Posterior cingulate gyrus (tissue), 11 donors: ENCODE measurements around the gene CACFD1.

ENCODE experiments used
- DNase-seq, 10 donors: peaks; one replicate each; pipeline versions ENCODE4 v3.0.0 to v3.0.0-alpha.2; 2020 to 2021; ENCODE audit warnings: mixed read lengths in 3 of 10
- intact Hi-C: fragments of 100-400 bp; cut with DNase I; formaldehyde crosslinking; loops from one replicate; pipeline ENCODE4 v1.15.1; 2023

CACFD1 gene

DNA sequence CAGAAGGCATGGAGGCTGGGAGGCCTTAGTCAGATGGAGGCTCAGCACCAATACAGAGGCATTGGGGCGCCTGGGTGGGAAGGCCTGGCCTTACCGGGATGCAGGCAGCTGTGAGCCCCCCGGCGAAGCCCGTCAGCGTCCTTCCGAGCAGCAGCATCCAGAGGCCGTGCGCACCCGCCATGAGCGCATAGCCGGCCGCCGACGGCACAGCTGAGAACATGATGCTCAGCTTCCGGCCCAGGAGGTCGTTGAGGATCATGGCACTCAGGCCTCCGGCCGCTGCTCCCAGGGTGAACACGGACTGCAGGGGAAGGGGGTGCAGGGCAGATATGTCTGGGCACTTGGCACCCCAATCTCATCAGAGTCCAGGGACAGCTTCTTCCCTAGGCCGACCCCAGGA is 17.2 kb downstream of the CACFD1 start:
- intact Hi-C loops, result loop anchor here (5.0 kb wide), 1 partner anchor 120 kb away; the partner anchor contains the start of genes SURF1 and SURF2
- DNase-seq, result peak in 2 of 10 donors; percentile 40 to 86

DNA sequence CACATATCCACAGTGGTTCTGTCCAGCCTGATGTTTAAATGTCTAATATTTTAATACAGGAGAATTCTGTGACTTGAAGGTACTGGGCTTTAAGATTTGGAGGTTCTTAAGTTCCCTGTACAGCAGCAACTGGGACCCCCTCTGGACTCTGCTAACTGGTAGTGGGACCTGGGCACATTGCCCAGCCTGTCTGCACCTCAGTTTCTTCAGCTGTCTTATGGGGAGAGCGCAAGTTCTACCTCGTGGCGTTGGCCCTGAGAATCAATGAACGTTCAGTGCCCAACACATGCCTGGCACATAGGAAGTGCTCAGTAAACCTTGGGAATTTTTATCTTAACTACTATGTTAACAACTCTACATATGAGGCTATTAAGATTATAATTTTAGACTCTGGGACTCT is 17.7 kb downstream of the CACFD1 start:
- intact Hi-C loops, result loop anchor here (5.0 kb wide), 1 partner anchor 120 kb away; the partner anchor contains the start of genes SURF1 and SURF2
- peak in 2 of 10 donors; percentile 7 to 53 for DNase-seq

DNA sequence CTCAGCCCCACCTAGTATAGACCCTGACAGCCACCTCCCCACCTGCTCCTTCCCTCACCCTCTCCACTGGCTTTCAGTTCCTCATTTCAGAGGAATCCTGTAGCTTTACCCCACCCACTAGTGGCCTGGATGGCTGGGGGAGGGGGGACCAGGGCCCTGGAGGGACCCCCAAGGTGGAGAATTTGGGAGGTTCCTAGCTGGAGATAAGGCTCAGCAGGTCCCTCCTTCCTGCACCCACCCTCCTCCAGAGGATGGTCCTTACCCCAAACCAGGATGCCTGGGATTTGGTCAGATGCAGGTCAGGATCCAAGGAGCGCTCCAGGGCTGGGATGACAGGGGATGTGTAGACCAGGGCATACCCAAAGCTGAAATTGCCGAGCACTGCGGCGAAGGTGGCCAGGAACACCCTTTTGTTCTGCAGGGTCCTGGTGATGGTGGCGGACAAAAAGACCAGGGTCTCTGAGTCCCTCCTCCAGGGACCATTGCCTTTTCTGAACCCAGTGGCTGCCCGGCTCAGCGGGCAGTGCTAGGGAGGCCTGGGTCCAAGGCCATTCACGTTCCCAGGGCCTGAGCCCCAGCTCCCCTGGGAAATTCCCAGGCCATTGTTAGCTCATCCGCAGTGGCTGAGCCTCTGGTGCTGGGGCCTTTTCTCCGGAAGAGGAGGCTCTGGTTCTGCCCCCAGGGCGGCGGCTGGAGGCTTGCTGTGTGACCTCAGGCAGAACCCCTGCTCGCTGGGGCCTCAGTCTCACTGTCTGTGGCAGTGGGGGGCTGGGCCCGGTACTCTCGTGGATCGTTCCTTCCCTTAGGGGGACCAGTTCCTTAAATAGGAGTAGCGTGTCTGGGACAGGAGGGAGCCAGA is 18.4 kb downstream of the CACFD1 start:
- intact Hi-C loops, result loop anchor here (5.0 kb wide), 1 partner anchor 121 kb away; the partner anchor contains the start of genes SURF1 and SURF2
- peak in 4 of 10 donors; percentile 49 to 86 (median 79) for DNase-seq

DNA sequence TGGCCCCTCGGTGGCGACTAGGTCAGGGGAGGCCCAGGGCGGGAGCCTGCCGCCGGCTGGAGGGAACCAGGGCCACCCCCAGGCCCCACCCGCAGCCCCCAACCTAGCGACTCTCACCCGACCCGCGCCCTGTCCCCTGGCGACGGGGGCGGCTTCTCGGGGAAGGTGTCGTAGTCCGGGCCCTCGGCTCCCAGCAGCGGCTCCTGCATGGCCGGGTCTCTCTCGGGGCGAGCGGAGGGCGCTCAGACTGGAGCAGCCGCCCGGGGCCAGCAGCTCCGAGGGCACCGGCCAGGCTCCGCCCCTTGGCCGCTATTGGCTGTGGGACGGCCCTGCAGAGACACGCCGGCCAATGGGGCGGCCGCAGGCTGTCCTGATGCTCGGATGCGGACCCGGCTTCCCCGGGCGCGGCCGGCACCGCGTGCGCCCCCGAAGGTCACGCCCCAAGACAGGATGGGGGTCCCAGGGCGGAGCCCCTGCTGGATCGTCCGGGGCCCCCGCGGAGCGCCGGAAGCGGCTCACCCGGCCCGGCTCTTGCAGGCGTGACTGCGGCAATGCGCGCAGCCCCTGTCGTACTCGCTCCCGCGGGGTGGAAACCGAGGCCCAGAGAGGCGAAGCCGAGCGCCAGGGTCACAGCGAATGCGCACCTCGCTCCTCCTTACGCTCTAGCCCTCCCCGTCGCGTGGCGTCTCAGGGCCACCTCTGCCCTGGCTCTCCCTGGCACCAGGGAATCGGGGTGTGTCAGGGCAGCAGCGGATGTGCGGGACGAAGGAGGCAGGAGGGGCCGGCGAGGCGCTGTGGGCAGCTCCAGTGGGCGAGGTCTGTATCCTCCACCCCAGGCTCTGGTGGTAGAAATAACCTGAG is 19.3 kb downstream of the CACFD1 start, which contains the start of gene SLC2A6:
SLC2A6 (minus strand) TSS at position 249 of the 861 bp plus-strand sequence; CDS start at position 209, 40 bp downstream.
- DNase-seq, result peak; percentile 81 to 99 (median 92)
- intact Hi-C loops, result loop anchor here (5.0 kb wide), 1 partner anchor 122 kb away; the partner anchor contains the start of genes SURF1 and SURF2

DNA sequence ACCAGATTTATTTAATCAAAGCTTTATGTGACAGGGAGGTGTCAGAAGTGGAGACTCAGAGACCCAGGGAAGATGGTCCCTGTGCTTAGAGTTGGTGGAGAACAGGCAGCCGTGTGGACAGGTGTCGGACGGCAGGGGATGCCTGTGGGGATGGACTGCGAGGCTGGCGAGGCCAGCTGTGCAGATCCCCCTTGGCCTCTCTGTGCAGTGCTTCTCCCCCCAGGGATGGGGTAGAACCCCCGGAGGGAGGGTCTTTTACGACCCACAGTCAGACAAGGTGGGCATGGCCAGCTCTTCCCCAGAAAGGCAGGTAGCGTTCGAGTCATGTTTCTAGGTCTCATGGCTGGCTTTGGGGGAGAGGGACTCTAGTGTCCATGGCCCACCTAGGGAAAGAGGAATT is 23.8 kb downstream of the CACFD1 start:
- intact Hi-C loops, result no loop called here
- peak in 3 of 10 donors; percentile 26 to 41 (median 37) for DNase-seq

DNA sequence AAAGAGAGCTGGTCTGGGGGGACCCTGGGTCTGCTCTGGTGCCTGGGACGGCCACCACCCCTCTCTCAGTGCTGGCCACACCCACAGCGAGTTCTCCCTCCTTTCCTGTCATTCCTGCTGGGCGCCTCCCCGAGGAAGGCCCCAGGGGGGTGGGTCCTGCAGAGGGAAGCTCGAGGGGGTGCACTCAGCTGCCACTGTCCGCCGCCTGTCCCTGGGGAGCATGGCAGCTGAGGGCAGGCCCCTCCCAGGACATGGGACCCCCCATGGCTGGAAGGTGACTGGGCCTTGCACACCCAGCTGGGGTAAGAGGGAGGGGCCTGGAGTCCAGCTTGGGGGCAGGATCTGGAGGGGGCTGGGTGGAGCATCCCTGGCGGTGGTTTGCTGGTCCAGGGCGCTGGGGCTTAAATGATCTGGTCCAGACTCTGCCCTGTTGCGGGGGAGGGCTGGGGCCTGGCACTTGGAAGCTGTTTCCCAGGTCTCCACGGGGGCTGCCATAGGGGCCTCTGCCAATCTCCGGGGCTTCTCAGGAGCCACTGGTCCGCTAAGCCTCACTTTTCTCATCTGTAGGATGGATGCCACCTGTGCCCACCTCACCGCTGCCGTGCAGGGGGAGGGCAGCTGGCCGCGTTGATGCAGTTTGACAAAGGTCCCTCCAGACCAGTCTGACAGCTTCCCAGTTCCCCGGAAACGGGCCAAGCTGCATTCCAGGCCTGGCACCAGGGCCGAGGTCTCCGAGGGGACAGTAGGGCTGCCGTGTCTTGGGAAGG is 25.1 kb downstream of the CACFD1 start:
- DNase-seq, result peak in 4 of 10 donors; percentile 22 to 74 (median 64)
- intact Hi-C loops, result no loop called here

DNA sequence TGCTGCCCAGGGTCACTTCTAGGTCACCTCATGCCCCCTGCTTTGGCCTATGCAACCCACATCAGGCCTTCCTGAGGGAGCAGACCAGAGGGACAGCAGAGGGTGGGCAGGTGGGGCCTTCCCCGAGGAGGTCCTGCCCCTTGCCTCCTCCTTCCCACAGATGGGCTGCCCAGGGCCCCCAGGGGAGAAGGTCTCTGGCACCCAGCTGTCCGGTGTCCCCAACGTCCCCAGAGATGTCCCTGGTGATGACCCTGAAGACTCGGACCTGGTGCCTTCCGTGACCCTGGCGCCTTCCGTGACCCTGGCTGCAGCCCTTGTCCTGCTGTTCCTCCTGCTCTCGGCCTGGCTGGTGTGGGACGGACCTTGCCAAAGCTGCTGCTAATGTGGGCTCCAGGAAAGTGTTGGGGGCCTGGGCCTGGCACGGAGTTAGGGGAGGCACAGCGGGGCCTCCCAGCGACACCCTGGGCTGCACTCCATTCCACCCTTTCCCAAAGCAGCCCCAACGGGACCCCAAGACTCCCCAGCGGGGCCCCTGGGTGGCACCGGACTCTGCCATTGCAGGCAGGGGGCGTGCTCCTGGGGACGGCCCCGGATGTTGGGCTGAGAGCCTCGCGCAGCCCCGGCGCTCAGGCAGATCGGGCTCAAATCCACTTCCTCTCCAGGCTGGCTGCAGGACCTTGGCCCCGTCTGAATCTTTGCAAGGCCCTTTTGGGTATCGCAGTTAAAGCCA is 25.9 kb downstream of the CACFD1 start:
- intact Hi-C loops, result loop anchor here (2.0 kb wide), 2 partner anchors 79 to 299 kb away; no protein-coding TSS in a partner anchor
- DNase-seq, result peak in 4 of 10 donors; percentile 22 to 81 (median 72)

DNA sequence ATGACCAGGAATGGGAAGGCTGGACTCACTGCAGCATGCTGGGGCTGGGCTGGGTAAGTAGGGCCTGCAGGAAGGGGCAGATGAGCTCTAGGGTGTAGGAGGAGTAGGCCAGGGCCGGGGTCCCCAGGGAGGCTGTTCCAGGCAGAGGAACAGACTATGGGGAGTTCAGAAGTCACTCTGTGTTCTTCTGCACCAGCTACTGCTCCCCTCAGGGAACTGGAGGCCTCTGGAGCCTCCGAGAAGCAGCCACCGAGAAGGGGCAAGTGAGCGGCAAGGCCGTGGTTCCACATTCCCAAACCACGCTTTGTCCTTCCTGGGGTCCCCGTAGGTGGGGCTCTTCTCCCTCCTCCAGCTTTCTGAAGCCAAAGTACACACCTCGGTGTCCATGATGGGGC is 27.6 kb downstream of the CACFD1 start:
- DNase-seq, result peak in 2 of 10 donors; percentile 47 to 49

DNA sequence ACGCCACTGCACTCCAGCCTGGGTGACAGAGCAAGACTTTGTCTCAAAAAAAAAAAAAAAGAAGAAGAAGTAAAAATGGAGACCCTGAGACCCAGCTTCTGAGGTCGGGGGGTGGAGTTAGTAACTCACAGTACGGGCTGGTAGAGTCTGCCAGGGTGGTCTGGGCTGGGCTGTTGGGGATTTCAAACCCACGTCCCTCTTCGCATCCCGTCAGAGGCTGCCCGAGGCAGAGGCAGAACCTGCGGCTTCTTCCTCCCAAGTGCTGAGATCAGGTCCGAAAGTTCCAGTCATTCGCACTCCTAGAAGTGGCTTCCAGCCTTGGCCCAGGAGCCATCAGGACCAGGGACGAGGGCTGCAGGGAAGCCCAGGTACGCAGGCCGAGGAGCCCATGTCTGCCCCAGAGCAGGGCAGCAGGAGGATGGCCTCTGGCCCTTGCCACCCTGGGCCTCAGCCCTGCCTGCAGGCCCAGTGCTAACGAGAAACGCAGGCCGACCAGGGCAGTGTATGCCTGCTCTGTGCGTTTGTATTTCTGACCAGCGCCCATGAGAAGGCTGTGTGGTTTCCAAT is 29.0 kb downstream of the CACFD1 start:
- DNase-seq, result peak in 3 of 10 donors; percentile 22 to 57 (median 50)
- intact Hi-C loops, result no loop called here

More for the DNA sequence above, 27.6 kb downstream of the CACFD1 start:
- intact Hi-C loops, result loop anchor here (2.0 kb wide), 2 partner anchors 81 to 301 kb away; no protein-coding TSS in a partner anchor

DNA sequence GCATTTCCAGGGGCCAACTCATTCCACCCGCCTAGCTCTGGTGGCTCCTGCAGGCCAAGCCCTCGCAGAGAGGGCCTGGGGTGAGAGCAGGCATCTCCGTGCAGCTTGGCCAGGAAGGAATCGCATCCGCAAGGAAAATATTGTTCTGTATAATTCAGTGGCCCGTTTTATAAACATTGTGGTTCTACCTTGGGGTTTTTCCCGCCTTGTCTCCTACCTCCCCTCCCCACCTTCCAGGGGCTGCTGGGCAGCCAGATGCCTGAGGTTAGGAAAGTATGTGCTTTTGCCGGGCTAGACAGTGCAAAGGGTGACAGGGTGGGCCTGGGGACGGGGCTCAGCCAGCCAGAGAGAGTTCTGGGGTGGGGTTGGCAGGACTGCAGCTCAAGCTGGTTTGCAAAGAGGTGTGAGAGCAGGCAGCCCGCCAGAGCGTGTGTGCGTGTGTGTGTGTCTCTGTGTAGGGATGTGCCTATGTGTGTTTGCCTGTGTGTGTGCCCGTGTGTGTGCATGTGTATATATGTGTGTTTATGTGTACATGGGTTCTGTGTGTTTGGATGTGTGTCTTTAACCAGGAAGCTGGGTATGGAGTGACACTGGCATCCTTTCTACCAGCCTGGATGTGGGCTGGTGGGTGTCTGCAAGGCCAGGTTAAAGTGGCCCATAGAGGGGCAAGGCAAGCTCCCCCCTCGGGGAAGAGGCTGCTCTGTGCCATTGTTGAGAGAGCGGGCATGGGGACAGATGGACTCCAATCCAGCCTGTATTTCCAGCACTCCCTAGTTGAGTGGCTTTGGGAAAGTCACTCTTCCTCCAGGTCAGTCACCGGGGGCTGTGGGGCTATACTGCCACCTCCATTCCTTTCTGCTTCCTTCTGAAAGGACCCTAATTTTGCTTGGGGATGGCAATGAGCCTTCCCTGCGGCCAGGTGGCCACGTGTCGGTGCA is 29.7 kb downstream of the CACFD1 start:
- intact Hi-C loops, result no loop called here
- DNase-seq, result peak in 3 of 10 donors; percentile 33 to 67 (median 55)

DNA sequence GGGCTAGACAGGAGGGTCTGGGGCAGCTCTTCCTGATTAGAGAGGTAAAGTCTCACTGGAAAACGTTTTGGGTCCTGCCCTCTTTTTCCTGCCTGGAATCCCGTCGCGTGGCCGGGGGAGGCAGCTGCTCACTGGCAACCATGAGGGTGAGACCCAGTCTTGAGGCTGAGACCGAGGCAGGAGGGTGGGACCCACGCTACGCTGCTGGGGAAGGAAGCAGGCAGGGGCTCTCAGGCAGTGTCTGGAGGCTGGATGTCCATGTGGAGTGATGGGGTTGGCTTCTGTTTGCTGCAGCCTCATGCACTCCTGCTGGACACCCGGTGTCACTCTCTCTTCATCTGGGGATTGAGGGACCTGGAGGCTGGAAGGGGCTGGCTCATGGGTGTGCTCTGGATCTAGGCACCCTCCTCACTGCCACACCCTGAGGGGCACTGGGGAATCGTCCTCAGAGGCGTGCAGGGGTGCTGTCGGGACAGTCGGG is 30.5 kb downstream of the CACFD1 start:
- DNase-seq, result peak in 3 of 10 donors; percentile 54 to 61 (median 56)
- intact Hi-C loops, result no loop called here

DNA sequence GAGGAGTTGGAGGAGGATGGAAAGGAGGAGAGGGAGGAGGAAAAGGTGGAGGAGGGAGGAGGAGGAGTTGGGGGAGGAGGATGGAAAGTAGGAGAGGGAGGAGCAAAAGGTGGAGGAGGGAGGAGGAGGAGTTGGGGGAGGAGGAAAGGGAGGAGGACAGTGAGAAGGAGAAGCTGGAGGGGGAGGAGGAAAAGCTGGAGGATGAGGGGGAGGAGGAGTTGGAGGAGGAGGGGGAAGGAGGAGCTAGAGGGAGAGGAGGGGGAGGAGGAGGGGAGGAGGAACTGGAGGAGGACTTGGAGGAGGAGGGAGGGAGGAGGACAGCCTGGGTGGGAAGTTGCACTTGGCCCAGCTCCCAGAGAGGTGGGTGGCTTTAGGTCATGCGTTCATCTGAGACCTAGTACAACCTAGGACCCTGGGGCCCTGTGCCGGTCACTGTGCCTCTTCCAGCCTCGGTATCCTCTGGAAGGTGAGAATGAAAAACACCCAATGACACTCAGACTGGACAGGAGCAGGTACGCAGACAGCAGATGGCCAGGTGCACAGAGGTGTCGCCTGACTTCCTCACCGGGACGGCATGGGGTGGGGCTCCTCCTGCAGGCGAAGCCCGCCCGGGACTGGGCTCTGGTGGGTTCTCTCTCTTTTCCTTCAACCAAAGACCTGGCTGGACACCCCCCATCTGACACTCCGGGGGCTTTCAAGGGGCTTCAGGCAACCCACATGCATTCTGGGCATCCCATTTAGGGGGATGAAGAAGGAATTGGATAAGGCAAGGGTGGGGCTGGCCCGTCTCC is 31.3 kb downstream of the CACFD1 start:
- DNase-seq, result peak in 3 of 10 donors; percentile 43 to 81 (median 53)
- intact Hi-C loops, result no loop called here

DNA sequence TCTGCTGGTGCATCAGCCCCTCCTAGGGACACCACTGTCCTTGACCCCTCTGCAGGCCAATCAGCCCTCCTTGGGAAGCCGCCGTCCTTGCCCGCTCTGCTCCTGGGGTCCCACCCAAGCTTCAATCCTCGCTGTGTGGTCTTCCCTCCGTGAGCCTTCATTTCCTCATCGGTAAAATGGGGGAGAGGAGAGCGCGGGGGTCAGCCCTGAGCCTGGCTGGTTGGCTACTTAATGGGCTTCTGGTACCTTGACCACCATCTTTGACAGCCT is 31.8 kb downstream of the CACFD1 start:
- DNase-seq, result peak in 3 of 10 donors; percentile 8 to 42 (median 39)
- intact Hi-C loops, result no loop called here

DNA sequence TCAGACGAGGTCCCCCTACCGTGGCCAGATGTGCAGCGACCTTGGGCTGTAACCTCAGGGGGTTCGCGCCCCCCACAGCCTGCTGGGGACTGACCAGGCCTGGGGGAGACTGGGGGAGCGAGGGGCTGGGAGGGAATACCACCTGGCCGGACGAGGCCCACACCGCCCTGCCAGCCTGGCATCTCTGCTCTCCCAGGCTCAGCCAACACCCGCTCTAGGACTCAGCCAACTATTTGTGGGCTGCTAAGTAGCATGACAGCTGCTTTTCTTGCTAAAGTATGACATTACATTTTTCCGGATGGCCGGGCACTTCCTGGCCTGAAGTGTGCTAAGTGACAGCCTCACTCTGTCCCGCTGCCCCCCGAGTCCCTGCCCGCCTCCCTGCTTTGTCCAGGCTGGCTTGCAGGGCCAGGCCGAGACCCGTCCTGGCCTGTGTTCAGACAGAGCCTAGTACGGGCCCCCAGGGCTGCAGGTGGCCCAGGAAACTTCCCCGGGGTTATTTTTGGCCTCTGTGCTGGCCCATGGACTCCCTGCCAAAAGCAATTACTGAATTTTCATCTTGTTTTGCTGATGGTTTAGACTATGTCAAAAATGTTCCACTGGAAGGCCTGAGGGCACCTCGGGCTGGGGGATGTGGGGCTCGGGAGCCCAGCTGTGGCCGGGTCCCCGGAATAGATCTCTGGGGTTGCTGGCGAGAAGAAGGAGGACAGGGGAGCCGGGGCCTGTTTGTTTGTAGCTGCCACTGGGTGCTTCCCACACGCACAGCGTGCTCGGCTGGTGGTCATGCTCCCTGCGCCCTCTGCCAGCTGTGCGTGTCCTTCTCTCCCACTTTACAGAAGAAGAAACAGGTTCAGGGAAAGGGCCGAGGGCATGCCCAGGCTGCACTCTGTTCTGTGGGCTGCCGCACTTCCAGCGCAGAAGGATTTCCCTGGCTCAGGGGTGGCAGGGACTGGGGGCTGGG is 32.6 kb downstream of the CACFD1 start:
- intact Hi-C loops, result no loop called here
- DNase-seq, result peak in 4 of 10 donors; percentile 21 to 81 (median 66)

DNA sequence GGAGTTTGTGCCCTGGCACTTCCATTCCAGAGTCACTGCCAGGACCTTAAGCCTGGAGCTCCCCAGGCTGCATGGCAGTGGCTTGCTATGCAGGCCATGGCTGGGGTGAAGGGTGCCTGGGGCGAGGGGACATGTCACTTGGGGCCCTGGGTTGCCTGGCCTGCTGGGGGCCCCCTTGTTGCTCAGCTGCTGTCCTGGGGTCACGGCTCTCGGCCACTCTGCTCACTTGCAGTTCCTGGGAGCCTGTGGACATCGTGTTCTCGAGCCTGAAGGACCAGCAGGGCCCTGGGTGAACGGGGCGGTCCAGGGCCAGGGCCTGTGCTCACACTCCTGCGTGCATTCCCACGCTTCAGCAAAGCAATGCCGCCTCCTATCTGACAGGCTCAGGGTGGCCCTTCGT is 33.6 kb downstream of the CACFD1 start:
- intact Hi-C loops, result no loop called here
- peak in 3 of 10 donors; percentile 40 to 75 (median 49) for DNase-seq
